Transverse colon (tissue), 4 donors: ENCODE measurements around the gene MRO. TPM values are rescaled to one million over a fixed set of nuclear protein-coding genes. Genes with fewer than 3 reads are reported as not detected.
"Not testable (repeated sequence)": the region's sequence is repeated elsewhere in the genome, so short reads cannot be mapped to it uniquely, and the experiment has no call there.

ENCODE experiments used
- DNase-seq: peaks from one replicate; pipeline ENCODE4 v3.0.0-alpha.2; 2019
- H3K27ac ChIP-seq, 4 donors: fragments of 200-600 bp; sonication (generic); 2 replicates each; pipeline ENCODE4 v1.5.1; 2016 to 2018; ENCODE audit warnings: inconsistent platforms in 4 of 4
- H3K27me3 ChIP-seq: fragments of 200-600 bp; sonication (generic); 2 replicates; pipeline ENCODE4 v1.5.1; 2017; ENCODE audit warnings: inconsistent platforms
- H3K36me3 ChIP-seq, 4 donors: fragments of 200-600 bp; sonication (generic); 2 replicates each; pipeline ENCODE4 v1.5.1; 2017 to 2019; ENCODE audit warnings: inconsistent platforms in 4 of 4
- H3K4me1 ChIP-seq, 4 donors: fragments of 200-600 bp; sonication (generic); 2 replicates each; pipeline ENCODE4 v1.5.1; 2017 to 2020; ENCODE audit warnings: inconsistent platforms in 4 of 4
- H3K4me3 ChIP-seq, 4 donors: fragments of 200-600 bp; sonication (generic); 1 replicate in 1 of 4; 2 replicates in 3 of 4; pipeline versions ENCODE4 v1.5.1 to v1.6.1; 2017 to 2019; ENCODE audit warnings: inconsistent platforms in 4 of 4
- H3K9me3 ChIP-seq, 2 donors: fragments of 200-600 bp; sonication (generic); 2 replicates each; pipeline ENCODE4 v1.5.1; 2017 to 2019; ENCODE audit warnings: inconsistent platforms in 2 of 2
- EP300 ChIP-seq: sonication (generic); formaldehyde crosslinking; IDR thresholded peaks from one replicate; pipeline ENCODE4 v1.6.1; 2017; ENCODE audit warnings: antibody characterized with exemption, low read depth
- POLR2A ChIP-seq: fragments of 450-650 bp; IDR thresholded peaks from one replicate; pipeline ENCODE4 v1.6.1; 2016; ENCODE audit warnings: antibody characterized with exemption, mild to moderate bottlenecking, moderate library complexity
- POLR2AphosphoS5 ChIP-seq, 3 donors: sonication (generic); formaldehyde crosslinking; IDR thresholded peaks; one replicate each; pipeline ENCODE4 v1.6.1; 2016; ENCODE audit warnings: antibody characterized with exemption in 3 of 3
- WGBS, 2 donors: methylation state at CpG; one replicate each; pipeline ENCODE4 v1.1.5; 2018; ENCODE audit warnings: low coverage in 1 of 2; 5-methylcytosine and 5-hydroxymethylcytosine counted together
- in situ Hi-C, 4 donors: fragments of 200-750 bp; cut with MboI; loops; one replicate each; pipeline versions ENCODE4 v1.15.0 to v1.15.1; 2017; ENCODE audit warnings: low sequenced_read_pairs in 3 of 4, low pct_ligation_motif_present in 1 of 4, low pct_unique_long_range_greater_than_20kb in 1 of 4
- intact Hi-C: fragments of 100-400 bp; cut with DNase I; formaldehyde crosslinking; loops from one replicate; pipeline ENCODE4 v1.15.1; 2023; ENCODE audit warnings: low total_unique reads
- total RNA-seq, 4 donors: library from RNA; depleted of rRNA; stranded (reverse); fragments of >200 nt; gene quantifications; one replicate each; pipeline ENCODE4 v1.1.0, GENCODE V29; 2016
- TF ChIP-seq, protein P1 (sequence below), 5 experiments: fragments of 200-600 bp in 3 of 5; fragments of 450-650 bp in 2 of 5; sonication (generic) in 3 of 5; IDR thresholded peaks; 1 replicate in 2 of 5; 2 replicates in 3 of 5; pipeline ENCODE4 v1.5.1; 2016 to 2017; ENCODE audit warnings: antibody characterized with exemption in 5 of 5, inconsistent platforms in 3 of 5, mild to moderate bottlenecking in 2 of 5, moderate library complexity in 1 of 5

Gene MRO
- total RNA-seq, 4 donors from 2014 or later, result 0.16 to 0.27 TPM; not detected in 2

- no peaks in the 10 kb centered on the region for H3K36me3 ChIP-seq
- TF ChIP-seq, protein P1, sequence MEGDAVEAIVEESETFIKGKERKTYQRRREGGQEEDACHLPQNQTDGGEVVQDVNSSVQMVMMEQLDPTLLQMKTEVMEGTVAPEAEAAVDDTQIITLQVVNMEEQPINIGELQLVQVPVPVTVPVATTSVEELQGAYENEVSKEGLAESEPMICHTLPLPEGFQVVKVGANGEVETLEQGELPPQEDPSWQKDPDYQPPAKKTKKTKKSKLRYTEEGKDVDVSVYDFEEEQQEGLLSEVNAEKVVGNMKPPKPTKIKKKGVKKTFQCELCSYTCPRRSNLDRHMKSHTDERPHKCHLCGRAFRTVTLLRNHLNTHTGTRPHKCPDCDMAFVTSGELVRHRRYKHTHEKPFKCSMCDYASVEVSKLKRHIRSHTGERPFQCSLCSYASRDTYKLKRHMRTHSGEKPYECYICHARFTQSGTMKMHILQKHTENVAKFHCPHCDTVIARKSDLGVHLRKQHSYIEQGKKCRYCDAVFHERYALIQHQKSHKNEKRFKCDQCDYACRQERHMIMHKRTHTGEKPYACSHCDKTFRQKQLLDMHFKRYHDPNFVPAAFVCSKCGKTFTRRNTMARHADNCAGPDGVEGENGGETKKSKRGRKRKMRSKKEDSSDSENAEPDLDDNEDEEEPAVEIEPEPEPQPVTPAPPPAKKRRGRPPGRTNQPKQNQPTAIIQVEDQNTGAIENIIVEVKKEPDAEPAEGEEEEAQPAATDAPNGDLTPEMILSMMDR (IDR thresholded peaks at IDR 0.05), result no peak
- TF ChIP-seq POLR2A (no peak), EP300 (no peak), POLR2AphosphoS5 (IDR thresholded peaks at IDR 0.05) (no peak)
- WGBS, 2 donors, result 67 to 77% methylated on average over 2 of the region's 2 CpGs
- peak overlapping the region in 1 of 4 donors; percentile 19 for H3K27ac ChIP-seq
- in situ Hi-C loops (no loop called here), intact Hi-C loops (no loop called here)
- no peaks in the 10 kb centered on the region for H3K9me3 ChIP-seq
- no peaks in the 10 kb centered on the region for H3K27me3 ChIP-seq
- DNase-seq, result no peak
- H3K4me1 ChIP-seq, result peaks cover 0 to 6% (median 0%) of the 10 kb centered on the region in 4 donors
- no peak overlapping the region for H3K4me3 ChIP-seq
Measured at GRCh38 chr18:50862401-50862800, 42.6 kb upstream of the MRO start.

DNA sequence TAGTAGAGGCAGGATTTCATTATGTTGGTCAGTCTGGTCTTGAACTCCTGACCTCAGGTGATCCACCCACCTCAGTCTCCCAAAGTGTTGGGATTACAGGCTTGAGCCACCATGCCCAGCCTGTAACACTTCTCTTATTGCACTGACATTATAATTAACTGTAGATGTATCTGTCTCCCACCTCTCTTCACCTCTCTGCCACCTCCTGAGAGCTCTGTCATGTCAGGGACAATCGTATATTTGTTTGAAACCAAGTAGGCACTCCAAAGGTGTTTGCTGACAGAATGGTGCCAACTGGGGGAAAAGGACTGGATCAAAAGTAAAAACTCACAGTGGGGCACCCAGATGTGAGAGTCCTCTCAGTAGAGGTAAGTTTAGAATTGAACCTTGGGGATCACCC, 41.8 kb upstream of the MRO start:
- Histone ChIP-seq H3K27ac (peak overlapping the region in 1 of 4 donors; percentile 35), H3K4me1 (peaks cover 0 to 6% (median 0%) of the 10 kb centered on the region in 4 donors), H3K9me3 (no peaks in the 10 kb centered on the region), H3K4me3 (no peak overlapping the region), H3K27me3 (no peaks in the 10 kb centered on the region), H3K36me3 (no peaks in the 10 kb centered on the region)
- in situ Hi-C loops, result no loop called here
- WGBS, 2 donors, result 96% methylated on average over 1 of the region's 1 CpG; no CpG with 5 or more reads in 1 of the 2 donors
- DNase-seq, result no peak
- TF ChIP-seq POLR2A (no peak), POLR2AphosphoS5 (IDR thresholded peaks at IDR 0.05) (no peak), EP300 (no peak)
- TF ChIP-seq, protein P1 (IDR thresholded peaks at IDR 0.05), result no peak
- intact Hi-C loops, result no loop called here

DNA sequence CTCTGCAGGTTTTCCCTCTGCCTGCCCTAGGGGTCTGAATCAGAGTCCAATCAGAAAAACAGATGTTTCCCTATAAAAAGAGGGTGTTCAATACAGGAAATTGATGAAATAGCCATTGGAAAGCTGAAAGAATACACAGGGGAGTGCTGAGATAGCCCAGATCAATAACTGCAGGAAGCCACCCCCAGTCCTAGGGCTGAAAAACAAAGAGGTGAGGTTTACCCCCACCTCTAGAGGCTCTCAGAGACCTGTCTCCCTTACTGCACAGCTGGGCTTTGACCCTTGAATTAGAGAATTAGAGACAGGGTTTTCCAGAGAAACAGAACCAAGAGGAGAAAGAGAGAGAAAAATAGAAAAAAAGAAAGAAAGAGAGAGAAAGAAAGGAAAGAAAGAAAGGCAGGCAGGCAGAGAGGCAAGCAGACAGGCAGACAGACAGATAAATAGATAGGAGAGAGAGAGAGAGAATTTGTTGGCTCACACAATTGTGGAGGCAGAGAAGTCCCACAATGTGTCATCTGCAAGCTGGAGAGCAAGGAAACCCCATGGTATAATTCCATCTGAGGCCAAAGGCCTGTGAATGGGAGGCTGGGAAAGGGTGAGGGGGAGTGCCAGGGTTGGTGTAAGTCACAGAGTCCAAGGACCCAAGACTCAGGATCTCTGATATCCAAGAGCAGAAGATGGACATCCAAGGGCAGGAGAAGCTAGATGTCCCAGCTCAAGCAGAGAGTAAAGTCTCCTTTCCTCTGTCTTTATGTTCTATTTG, 40.2 kb upstream of the MRO start:
- Histone ChIP-seq H3K4me1 (peaks cover 0 to 9% (median 1%) of the 10 kb centered on the region in 4 donors), H3K27me3 (no peaks in the 10 kb centered on the region), H3K4me3 (no peak overlapping the region), H3K27ac (no peak overlapping the region), H3K9me3 (no peaks in the 10 kb centered on the region), H3K36me3 (no peaks in the 10 kb centered on the region)
- no peak for DNase-seq
- intact Hi-C loops (no loop called here), in situ Hi-C loops (no loop called here)
- no peak for TF ChIP-seq POLR2A
- TF ChIP-seq, protein P1 (IDR thresholded peaks at IDR 0.05), result no peak
- no peak for TF ChIP-seq EP300
- TF ChIP-seq POLR2AphosphoS5 (IDR thresholded peaks at IDR 0.05), result no peak

DNA sequence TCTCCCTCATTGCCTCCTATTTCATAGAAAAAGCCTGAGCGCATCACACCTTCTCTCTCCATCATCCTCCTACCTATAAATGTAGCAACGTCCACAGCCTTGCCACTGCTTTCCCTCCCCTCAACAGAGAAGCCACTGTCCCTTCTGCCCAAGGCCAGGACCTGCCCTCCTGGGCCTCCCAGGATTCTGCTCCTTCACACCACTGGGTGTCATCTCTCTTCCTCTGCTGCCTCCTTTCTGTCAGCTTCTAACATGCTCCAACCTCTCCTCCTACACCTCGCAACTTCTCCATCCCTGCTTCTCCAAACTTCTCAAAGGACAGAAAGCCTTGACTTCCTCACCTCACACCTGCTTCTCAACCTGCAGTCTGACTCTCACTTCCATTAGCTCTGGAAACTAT, 37.9 kb upstream of the MRO start:
- 67 to 85% methylated on average over 1 to 3 of the region's 3 CpGs for WGBS, 2 donors
- Histone ChIP-seq H3K27ac (no peak overlapping the region), H3K27me3 (no peaks in the 10 kb centered on the region), H3K36me3 (no peaks in the 10 kb centered on the region), H3K4me1 (peaks cover 0 to 18% (median 13%) of the 10 kb centered on the region in 4 donors), H3K4me3 (no peak overlapping the region), H3K9me3 (no peaks in the 10 kb centered on the region)
- TF ChIP-seq, protein P1 (IDR thresholded peaks at IDR 0.05), result no peak
- TF ChIP-seq POLR2A (no peak), POLR2AphosphoS5 (IDR thresholded peaks at IDR 0.05) (no peak), EP300 (no peak)
- intact Hi-C loops, result no loop called here
- in situ Hi-C loops, result no loop called here
- no peak for DNase-seq

GRCh38 chr18:50857166-50857565, 37.4 kb upstream of the MRO start:
- H3K36me3 ChIP-seq, DNase-seq, H3K9me3 ChIP-seq, intact Hi-C loops, H3K27me3 ChIP-seq, H3K4me3 ChIP-seq, H3K27ac ChIP-seq, in situ Hi-C loops: not testable (repeated sequence)
- 42 to 52% methylated on average over 3 to 5 of the region's 5 CpGs for WGBS, 2 donors
- H3K4me1 ChIP-seq, result peaks cover 0 to 18% (median 13%) of the 10 kb centered on the region in 4 donors
